GM19397 (cell line): Measurements from ENCODE around the gene NEK6.

Source experiments
- ATAC-seq: cut with Tn5 transposase; IDR thresholded peaks from one replicate; pipeline ENCODE4 v1.9.1; 2021; ENCODE audit warnings: mild to moderate bottlenecking, moderate library complexity; ENCODE audit not compliant: unreplicated experiment

The NEK6 gene

GRCh38 chr9:124257844-124258606 lies at the start of gene NEK6:
TSS of gene NEK6 (plus strand) at chr9:124257949. CDS start at chr9:124301965, 44,016 bp downstream.
- ATAC-seq: peak; percentile 35

- no peak for ATAC-seq
These were observed 49.2 kb upstream of the NEK6 start for GRCh38 chr9:124208571-124208970.

GRCh38 chr9:124209279-124209678 lies 48.5 kb upstream of the NEK6 start:
- no peak for ATAC-seq

DNA sequence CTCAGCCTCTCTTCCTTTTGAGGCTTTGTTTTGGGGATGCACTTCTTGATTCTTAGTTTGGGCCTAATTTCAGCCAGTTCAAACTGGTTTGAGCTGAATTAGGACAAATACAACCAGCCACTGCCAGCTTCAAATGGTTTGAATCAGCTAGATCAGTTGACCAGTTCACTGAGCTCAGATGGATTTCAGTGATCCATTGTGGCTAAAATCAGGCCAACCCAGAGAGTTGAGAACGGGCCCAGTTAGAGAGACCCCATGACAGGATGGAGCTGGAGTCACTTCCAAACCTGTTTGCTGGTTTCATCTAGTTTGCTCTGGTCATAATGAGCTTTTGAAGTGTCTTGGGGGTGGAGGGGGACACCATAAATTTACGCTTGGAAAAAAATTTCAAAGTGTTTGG lies 48.0 kb upstream of the NEK6 start:
- ATAC-seq: no peak

DNA sequence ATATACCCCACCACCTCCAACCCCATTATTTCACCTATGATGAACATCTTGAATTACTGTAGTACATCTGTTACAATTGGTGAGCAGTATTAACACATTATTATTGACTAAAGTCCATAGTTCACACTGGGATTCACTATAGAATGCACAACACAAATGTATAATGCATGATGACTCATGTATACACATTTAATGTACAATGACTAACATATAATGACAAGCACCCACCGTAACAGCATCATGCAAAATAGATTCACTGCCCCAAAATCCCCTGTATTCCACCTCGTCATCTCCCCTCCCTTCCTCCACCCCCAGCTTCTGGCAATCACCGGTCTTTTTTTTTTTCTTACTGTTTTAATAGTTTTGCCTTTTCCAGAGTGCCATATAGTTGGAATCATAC lies 47.1 kb upstream of the NEK6 start:
- no peak for ATAC-seq

DNA sequence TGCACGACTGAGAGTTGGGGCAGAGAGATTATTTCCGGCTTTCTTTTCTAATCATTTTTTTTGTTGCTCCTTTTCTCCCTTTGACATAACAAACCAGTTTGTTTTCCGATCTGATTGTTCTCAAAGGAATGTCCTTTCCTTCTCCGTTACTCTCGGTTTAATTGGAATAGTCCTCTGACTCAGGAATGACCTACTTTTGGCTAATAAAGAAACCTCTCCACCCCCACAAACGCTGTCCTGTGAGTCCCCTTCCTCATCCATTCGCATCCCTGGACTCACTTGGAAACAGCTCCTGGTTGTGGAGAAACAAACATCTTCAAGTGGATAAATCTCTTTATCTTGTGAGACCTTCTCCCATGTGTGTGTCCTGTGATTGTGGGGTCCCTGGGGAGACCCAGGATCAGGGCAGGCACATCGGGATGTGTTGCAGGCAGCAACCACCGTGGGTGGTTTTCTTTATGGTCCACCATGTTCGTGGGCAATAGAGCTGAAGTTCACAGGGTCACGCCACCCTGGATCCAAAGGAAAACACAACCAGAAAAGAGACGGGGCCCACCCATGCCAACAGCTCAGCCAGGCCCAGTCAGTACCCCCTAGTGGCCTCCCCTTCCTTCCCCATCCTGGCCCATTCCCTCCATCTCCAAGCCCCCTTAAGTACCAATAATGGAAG lies 45.2 kb upstream of the NEK6 start:
- no peak for ATAC-seq

DNA sequence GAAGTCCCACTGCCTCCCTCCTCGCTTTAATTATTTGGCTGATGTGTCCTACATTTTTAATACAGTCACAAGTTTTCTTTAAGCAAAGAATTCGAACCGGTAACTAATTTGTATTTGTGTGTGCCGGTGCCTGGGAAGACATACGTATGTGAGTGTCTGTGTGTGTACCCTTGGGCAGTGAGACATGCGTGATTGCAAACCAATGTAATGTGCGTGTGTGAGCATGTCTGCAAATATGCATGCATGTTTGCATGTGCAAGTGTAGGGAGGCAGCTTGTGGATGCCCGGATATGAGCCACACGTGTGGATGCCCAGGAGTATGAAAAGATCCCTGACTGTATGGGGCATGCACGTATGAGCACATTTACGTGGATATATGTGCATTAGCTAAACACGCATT lies 44.4 kb upstream of the NEK6 start:
- ATAC-seq: no peak

GRCh38 chr9:124214116-124214515 lies 43.6 kb upstream of the NEK6 start:
- ATAC-seq: no peak

- no peak for ATAC-seq
These were observed 43.0 kb upstream of the NEK6 start for GRCh38 chr9:124214596-124215367.

DNA sequence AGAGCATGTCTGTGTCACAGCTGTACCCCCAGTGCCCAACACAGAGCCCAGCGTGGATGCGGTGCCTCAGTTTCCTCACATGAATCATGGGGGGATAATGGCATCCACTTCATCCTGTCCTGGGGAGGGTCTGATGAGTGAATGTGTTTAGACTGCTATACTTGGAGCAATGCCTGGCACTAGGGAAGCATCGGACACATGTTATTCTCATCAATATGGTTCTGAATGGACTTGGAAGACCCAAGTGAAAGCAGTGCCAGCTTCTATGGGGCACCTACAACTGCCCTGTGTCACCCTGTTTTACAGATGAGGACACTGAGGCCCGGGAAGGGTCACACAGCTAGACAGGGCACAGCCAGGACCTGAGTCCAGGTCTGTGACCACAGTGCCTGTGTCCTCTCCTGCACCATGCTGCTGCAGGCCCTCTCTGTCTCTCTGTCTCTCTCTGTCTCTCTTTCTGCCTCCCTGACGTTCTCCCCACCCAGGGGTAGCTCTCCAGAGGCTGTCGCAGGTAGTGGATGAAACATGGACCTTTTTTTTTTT lies 42.3 kb upstream of the NEK6 start:
- no peak for ATAC-seq

GRCh38 chr9:124215956-124216355 lies 41.8 kb upstream of the NEK6 start:
- no peak for ATAC-seq

GRCh38 chr9:124216474-124217176 lies 41.1 kb upstream of the NEK6 start:
- ATAC-seq: peak; percentile 24

- ATAC-seq: no peak
These were observed 39.8 kb upstream of the NEK6 start for GRCh38 chr9:124217836-124218437.

- ATAC-seq: peak; percentile 62
These were observed 39.2 kb upstream of the NEK6 start for GRCh38 chr9:124218438-124218982.

- peak; percentile 11 for ATAC-seq
These were observed 38.7 kb upstream of the NEK6 start for GRCh38 chr9:124218987-124219461.

DNA sequence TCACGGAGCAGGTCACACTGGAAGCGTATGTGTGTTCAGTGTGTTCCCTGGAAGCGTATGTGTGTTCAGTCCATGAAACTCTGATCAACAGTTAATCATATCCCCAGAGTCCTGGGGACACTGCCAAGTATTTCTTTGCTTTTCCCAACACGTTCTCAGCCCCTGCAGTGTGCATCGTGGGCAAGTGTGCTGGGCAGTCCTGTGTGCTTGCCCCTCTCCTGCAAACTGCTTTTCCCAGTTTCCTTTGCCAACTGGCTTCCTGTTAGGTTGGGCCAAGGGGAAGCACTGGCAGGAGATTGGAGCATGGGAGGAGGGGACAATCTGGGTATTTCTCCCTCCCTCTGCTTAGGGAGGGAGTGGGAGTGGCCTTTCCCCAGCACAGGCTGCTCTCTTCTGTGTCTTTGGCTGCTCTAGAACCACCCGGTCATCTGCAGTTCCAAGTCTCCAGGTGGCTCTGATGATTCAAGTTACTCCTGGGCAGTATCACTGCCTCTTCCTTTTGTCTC lies 36.8 kb upstream of the NEK6 start:
- no peak for ATAC-seq

DNA sequence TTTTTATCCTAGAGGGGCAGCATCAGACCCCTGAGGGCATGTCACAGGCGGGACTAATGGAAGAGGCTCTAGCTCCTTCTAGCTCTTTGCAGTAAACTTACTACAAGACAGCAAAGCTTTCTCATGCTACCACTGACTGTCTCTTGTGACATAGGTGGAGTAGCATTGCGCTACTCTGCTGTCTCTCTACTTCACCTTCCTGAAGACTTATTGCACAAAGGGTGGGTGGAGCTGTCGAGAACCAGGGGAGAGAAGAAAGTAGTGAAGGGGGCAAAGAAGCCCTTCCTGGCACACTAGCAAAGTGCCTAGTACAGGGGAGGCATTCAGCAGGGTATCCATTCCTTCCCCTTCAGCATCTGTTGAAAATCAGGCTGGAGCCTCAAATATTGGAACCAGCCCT lies 36.1 kb upstream of the NEK6 start:
- no peak for ATAC-seq

DNA sequence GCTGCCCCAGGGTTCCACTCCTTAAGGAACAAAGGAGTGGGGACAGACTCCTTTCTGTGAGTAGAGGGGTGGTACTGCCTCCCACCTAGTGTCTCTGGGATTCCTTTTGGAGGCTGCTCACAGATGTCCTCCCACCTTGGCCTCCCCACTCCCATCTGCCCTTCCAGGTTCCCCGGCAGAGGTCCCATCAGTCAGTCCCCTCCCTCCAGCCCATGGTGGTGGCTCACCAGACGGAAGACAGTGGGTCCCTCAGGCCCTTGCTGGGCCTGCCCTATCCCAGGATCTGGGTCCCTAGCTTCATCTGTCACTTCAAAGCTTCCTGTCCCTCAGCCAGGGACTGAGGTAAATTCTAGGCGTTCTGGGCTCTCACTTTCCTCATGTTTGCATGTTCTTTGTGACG lies 35.6 kb upstream of the NEK6 start:
- ATAC-seq: no peak

DNA sequence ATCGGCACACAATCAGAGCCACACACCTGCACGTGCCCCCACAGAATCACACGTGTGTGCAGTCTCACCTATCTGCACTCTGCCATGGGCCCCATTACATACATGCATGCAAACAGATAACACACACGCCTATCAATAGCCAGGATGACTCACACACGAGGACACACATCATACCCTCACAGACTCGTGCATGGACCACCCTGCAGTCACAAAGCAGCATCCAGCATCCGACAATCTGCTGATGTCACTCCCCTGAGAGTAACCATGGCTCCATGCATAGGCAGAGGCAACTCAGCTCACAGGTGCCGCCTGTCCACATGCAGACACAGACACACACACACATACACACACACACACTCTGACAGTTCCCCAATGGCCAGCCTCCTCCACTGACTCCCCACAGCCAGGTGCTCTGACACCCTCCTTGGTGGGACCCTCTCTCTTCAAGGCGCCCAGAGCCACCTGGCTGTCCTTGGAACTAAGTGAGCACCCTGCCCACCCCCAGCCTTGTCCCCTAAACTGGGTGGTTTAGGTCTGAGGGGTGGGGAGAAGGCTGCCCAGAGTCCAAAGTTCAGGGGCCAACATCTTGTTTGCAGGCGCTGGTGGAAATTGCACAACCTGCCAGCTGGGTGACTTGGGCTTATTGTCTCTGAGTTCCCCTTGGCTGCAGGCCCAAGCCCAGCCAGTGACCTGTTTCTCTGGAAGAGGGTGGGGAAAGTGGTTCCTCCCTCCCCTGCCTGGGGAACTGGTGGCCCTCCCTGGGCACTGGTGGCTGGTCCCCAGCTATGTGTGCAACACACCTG lies 34.6 kb upstream of the NEK6 start:
- no peak for ATAC-seq
